Lower lobe of right lung (tissue), 2 donors: Measurements from ENCODE around the gene CDC40. TPM values are rescaled to one million over a fixed set of nuclear protein-coding genes. Genes with fewer than 3 reads are reported as not detected.

Experiments
- ATAC-seq, 2 donors: fragments of 200-7000 bp; cut with Tn5 transposase; one replicate each; pipeline ENCODE4 v1.9.1; 2020 to 2022; ENCODE audit warnings: mild to moderate bottlenecking in 2 of 2, moderate library complexity in 2 of 2
- DNase-seq: peaks from one replicate; pipeline ENCODE4 v3.0.0-alpha.2; 2020
- H3K27ac ChIP-seq: fragments of 200-600 bp; one replicate; pipeline ENCODE4 v1.8.0; 2022
- H3K27me3 ChIP-seq: fragments of 200-600 bp; one replicate; pipeline ENCODE4 v1.8.0; 2022; ENCODE audit warnings: low read depth
- H3K36me3 ChIP-seq: fragments of 200-600 bp; one replicate; pipeline ENCODE4 v1.8.0; 2022; ENCODE audit warnings: mild to moderate bottlenecking
- H3K4me1 ChIP-seq: fragments of 200-600 bp; one replicate; pipeline ENCODE4 v1.8.0; 2022
- H3K4me3 ChIP-seq: fragments of 200-600 bp; one replicate; pipeline ENCODE4 v1.8.0; 2022; ENCODE audit warnings: mild to moderate bottlenecking
- H3K9me3 ChIP-seq: fragments of 200-600 bp; one replicate; pipeline ENCODE4 v1.8.0; 2022
- CTCF ChIP-seq: fragments of 200-600 bp; IDR thresholded peaks from one replicate; pipeline ENCODE4 v1.8.0; 2022; ENCODE audit warnings: antibody characterized with exemption, mild to moderate bottlenecking
- intact Hi-C: fragments of 100-400 bp; cut with DNase I; formaldehyde crosslinking; loops from one replicate; pipeline ENCODE4 v1.11.0; 2022
- long read RNA-seq: library from polyadenylated mRNA; unstranded; transcript quantifications from one replicate; pipeline ENCODE4 v2.0.0, GENCODE V29; 2021
- total RNA-seq: library from RNA; stranded (reverse); fragmentation: NEBNext Ultra II Directional; extraction: Animal tissue kit (Norgen Biotek cat#: 25700); gene quantifications from one replicate; pipeline ENCODE4 v1.2.1, GENCODE V29; 2021
- donor health status: DM: no; HTN: yes; CAD: no; lungs with severe emphysema.

CDC40 gene
- total RNA-seq, result 27.9 TPM
- long read RNA-seq, transcript CDC40-201 (15 exons, 3,848 nt), result major isoform, 12 of 23 reads
- long read RNA-seq, partial matches to known transcripts, result 5 of 23 reads
- long read RNA-seq, other reads (novel, unspliced or antisense), result 6 of 23 reads

GRCh38 chr6:110180228-110181008 is at the start of gene CDC40:
CDC40 (plus strand) TSS chr6:110180427; CDS start chr6:110180445, 18 bp downstream.
- DNase-seq (peak; percentile 69), ATAC-seq (peak; percentile 60 to 81)
- Histone ChIP-seq H3K4me1 (peaks cover 27% of the 10 kb centered on the region), H3K4me3 (peak within 1 kb of the TSS; percentile 79), H3K36me3 (no peaks in the 10 kb centered on the region), H3K27me3 (no peaks in the 10 kb centered on the region), H3K9me3 (no peaks in the 10 kb centered on the region), H3K27ac (peak within 1 kb of the TSS; percentile 89)
- TF ChIP-seq CTCF, result no peak
- intact Hi-C loops, result no loop called here

- H3K4me1 ChIP-seq, result no peaks in the 10 kb centered on the region
- DNase-seq, result no peak
- no peaks in the 10 kb centered on the region for H3K36me3 ChIP-seq
- no peak for TF ChIP-seq CTCF
- no peak overlapping the region for H3K27ac ChIP-seq
- ATAC-seq, result no peak
- no peaks in the 10 kb centered on the region for H3K9me3 ChIP-seq
- no peak overlapping the region for H3K4me3 ChIP-seq
- intact Hi-C loops, result no loop called here
- H3K27me3 ChIP-seq, result no peaks in the 10 kb centered on the region
Measured at GRCh38 chr6:110137924-110138887, 42.0 kb upstream of the CDC40 start.

- ATAC-seq (peak in 1 of 2 donors; percentile 21), DNase-seq (no peak)
- TF ChIP-seq CTCF, result no peak
- H3K9me3 ChIP-seq, result no peaks in the 10 kb centered on the region
- no peaks in the 10 kb centered on the region for H3K4me1 ChIP-seq
- H3K36me3 ChIP-seq, result no peaks in the 10 kb centered on the region
- H3K27ac ChIP-seq, result no peak overlapping the region
- H3K4me3 ChIP-seq, result no peak overlapping the region
- intact Hi-C loops, result no loop called here
- no peaks in the 10 kb centered on the region for H3K27me3 ChIP-seq
Measured at GRCh38 chr6:110139052-110139451, 41.2 kb upstream of the CDC40 start.

- ATAC-seq, result no peak
- TF ChIP-seq CTCF, result no peak
- intact Hi-C loops, result no loop called here
Measured at GRCh38 chr6:110140650-110141049, 39.6 kb upstream of the CDC40 start.

GRCh38 chr6:110147870-110148269 is 32.4 kb upstream of the CDC40 start:
- DNase-seq (no peak), ATAC-seq (no peak)
- no peaks in the 10 kb centered on the region for H3K27me3 ChIP-seq
- no peak overlapping the region for H3K4me3 ChIP-seq
- no peaks in the 10 kb centered on the region for H3K9me3 ChIP-seq
- H3K27ac ChIP-seq, result no peak overlapping the region
- intact Hi-C loops, result no loop called here
- H3K4me1 ChIP-seq, result no peaks in the 10 kb centered on the region
- TF ChIP-seq CTCF, result no peak
- no peaks in the 10 kb centered on the region for H3K36me3 ChIP-seq

More at GRCh38 chr6:110140650-110141049, 39.6 kb upstream of the CDC40 start:
- no peak for DNase-seq
- Histone ChIP-seq H3K27me3 (no peaks in the 10 kb centered on the region), H3K36me3 (no peaks in the 10 kb centered on the region), H3K27ac (no peak overlapping the region), H3K9me3 (no peaks in the 10 kb centered on the region), H3K4me1 (no peaks in the 10 kb centered on the region), H3K4me3 (no peak overlapping the region)
